NCI-H2107 treated with DMSO at 0.1 percent for 48 hours (cell line): Measurements from ENCODE around the gene DOK7.

Source experiments
- DNase-seq: peaks from one replicate; lab custom pipeline; 2025; ENCODE audit not compliant: unreplicated experiment; lab: John Stamatoyannopoulos, UW

The DOK7 gene

GRCh38 chr4:3486541-3487540, 23.7 kb downstream of the DOK7 start:
- no peak for DNase-seq

- DNase-seq, result no peak
These were observed 24.8 kb downstream of the DOK7 start for GRCh38 chr4:3487861-3488260.

- DNase-seq, result no peak
These were observed 25.7 kb downstream of the DOK7 start for GRCh38 chr4:3488820-3489219.

- no peak for DNase-seq
These were observed 26.4 kb downstream of the DOK7 start for GRCh38 chr4:3489451-3489962.

GRCh38 chr4:3491681-3492405, 28.7 kb downstream of the DOK7 start:
- no peak for DNase-seq

GRCh38 chr4:3492741-3493719, 29.9 kb downstream of the DOK7 start:
- DNase-seq, result no peak

DNA sequence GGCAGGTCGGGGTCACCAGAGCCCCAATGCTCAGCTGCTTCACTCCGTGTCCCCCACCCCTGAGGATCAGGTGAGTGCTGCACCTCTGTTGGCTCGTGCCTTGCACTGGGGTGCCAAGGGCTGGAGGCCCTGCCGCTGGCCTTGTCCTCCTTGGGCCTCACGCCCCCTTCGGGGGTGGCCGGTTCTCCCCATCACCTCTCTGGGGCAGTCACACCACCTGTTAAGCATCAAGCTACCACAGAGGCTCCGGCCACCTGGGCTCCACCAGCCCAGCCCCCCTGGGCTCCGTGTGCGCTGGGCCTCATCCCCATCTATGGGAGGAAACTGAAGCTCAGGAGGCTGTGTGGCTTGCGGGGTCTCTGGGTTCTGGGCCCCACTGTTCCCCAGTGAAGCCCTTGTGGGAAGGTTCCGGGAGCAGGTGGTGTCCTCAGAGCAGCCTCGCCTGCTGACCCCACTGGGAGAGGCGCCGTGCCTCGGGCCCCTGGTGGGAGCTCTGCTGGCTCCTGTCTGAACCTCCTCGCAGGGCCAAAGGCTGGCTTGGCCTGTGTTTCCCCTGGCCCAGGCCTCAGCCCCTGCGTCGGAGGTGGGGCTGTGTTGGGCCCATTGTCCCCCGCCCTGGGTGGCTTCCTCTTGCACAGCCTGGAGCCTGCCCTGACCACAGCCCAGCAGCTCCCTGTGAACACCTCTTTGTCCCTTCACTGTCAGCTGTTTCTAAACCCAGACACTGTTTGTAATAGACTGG, 30.8 kb downstream of the DOK7 start:
- no peak for DNase-seq

GRCh38 chr4:3494462-3494871, 31.4 kb downstream of the DOK7 start:
- no peak for DNase-seq

DNA sequence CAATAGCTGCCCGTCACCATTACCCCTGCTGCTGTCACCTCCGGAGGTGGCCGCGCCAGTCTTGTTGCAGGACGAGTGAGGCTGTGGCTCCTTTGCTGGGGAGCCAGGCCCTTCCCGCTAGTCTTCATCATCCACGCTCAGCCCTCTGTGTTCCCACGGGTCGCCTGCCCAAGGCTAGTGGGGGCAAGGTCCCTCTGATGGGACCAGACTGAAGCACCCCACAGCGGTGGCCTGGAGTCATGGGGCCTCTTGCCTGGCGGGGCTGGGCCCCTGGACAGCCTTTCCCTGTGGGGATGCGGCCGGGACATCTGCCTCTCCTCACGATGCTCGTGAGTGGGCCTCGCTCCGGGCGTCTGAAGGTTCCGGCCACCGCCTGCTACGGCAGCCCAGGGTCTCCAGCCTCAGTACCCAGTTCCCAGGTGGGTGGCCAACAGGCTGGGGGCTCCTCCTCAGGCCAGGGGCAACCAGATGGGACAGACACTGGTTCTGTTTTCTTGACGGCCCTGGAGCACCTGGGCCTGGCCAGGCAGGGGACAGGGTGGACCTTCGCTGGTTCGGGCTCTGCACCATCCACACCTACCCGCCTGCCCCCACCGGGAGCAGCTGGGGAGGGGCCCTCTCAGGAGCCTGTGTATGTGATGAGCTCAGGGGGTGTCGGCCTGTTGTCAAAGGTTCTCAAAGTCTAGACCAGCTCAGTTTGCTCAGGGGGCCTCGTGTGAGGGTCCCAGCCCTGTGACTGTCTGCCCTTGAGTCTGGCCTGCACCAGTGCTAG, 32.3 kb downstream of the DOK7 start:
- DNase-seq, result no peak

GRCh38 chr4:3496021-3496420, 32.9 kb downstream of the DOK7 start:
- DNase-seq, result no peak

GRCh38 chr4:3497095-3497494, 34.0 kb downstream of the DOK7 start:
- no peak for DNase-seq

DNA sequence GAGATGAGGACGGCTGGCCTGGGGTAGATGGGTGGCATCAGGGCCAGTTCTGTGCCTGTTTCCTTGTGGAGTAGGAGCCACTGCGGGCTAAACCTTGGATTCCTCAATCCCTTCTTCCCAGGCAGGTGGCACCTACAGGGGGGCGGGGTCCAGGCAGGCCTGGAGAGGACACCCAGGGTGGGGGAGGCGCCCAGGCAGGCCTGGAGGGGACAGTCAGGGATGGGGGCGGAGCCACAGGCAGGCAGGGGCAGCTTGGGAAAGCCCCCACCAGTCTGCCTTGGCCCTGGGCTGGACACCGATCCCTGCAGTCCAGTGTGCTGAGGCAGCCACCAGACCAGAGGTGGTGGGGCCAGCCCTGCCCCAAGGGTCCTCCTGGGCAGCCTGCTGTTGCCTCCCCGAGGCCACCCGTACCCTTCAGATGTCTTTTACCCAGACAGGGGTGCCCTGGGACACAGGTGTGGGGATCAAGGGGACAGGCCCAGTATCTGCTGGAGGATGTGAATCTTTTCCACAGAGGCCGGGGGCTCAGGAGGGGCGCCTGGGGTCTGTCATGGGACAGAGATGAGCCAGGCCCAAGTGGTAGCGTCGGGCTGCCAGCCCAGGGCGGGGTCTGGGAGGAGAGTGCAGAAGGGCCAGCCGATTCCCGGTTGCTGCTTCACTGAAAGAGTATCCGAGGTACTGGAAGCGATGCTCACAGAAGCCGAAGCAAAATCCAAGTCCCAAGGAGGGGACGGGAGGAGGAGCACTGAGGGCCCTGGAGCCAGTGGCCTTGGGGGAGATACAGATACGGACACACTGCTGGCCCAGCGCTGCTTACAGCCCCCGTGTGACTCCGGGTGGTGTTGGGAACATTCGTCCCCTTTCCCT, 34.6 kb downstream of the DOK7 start:
- no peak for DNase-seq

DNA sequence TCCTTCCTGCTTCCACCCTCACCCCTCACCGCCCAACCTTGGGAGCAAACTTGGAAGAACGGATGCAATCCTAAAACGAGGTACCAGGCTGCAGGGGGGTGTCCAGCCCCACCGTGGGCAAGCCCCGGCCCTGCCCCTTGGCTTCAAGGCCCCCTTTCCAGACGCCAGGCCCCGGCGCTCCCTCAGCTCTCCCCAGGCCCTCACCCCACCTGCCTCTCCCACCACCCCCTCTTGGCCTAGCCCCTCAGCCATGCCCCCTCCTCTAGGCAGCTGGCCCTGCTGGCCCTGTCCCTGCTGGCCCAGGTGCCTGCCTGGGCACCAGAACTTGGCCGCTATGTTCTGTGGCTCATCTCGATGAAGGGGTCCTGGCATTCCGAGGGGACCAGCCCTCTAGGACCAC, 35.3 kb downstream of the DOK7 start:
- no peak for DNase-seq

DNA sequence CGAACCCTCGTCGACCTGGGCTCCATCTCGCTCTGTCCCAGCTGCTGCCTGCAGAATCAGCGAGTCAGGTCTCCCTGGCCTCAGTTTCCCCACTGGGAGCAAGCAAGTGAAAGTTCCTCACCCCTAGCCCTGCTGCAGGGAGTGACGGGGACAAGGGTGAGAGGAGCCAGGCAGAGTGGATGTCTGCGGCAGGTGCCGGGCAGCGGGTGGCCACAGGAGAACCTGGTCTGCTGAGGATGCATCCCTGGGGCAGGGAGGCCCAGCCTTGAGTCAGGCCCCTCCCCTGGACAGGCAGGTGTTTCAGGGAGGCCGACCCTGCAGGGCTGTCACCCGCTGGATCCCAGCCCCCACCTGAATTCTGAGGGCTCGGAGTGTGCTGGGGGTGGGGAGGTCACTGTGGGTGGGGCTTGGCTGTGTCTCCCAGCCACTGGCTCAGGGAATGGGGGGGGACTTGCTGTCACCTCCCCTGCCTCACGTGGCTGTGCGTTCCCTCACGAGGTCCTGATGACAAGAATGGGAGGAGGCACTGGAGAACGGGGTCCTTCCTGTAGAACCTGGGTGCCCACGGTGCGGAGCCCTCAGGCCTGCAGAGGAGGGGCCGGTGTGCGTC, 35.9 kb downstream of the DOK7 start:
- peak; percentile 3 for DNase-seq

DNA sequence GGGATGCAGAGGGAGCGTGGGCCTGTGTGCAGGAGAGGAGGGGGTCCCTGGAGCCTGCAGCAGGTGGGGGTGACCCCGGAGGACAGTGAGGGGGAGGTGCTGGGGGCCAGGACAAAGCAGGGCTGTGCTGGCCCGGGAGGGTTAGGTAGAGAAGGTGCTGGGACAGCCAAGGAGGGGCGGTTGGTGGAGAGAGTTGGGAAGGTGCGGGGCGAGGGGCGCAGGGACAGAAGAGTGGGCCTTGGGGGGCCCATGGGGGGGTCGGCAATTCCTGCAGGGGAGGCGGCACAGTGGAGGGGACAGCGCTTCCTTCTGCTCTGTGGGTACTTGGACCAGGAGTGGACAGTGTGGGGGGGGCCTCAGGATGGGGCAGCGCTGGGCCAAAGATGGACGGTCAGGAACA, 36.6 kb downstream of the DOK7 start:
- DNase-seq, result no peak

DNA sequence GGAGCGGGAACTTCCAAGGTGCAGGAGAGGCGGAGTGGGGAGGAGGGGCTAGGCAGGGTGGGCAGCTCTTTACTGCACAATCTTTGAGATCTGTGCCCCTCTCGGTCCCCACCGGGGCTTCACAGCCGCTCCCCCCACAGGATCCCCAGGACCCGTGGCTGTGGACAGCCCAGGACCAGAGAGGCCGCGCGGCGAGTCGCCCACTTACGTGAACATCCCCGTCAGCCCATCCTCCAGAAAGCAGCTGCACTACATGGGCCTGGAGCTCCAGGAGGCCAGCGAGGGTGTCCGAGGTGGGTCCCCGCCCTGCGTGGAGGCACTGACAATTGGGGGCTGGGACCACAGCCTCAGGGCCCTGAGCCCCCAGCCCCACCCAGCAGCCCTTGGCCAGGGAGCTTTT, 37.0 kb downstream of the DOK7 start:
- no peak for DNase-seq

DNA sequence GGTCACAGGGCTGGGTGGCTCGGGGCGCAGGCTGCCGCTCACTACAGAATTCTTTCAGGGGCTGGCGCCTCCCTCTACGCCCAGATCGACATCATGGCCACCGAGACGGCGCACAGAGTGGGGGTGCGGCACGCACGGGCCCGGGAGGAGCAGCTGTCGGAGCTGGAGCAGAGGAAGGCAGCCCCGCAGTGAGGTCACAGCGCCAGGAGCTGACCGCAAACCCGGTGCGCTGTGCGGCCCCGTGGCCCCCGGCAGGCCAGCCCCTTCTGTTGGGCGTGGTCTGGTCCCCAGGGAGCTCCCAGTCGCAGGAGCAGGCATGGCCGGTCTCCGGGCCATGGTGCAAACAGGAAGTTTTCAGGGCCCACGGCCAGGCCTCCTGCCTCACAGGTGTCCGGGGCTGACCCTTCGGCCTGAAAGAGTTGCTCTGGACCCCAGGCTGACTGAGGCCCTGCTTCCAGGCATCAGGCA, 37.6 kb downstream of the DOK7 start:
- no peak for DNase-seq
